Erythroblast (primary cell): ENCODE measurements around the gene CD226.

Source experiments
- GATA1 ChIP-seq: IDR thresholded peaks from 2 replicates; pipeline ENCODE4 v1.6.1; 2011; ENCODE audit warnings: low read depth, mild to moderate bottlenecking, control low read depth, low read length, moderate library complexity
- POLR2A ChIP-seq: IDR thresholded peaks from 2 replicates; pipeline ENCODE4 v1.6.1; 2011; ENCODE audit warnings: mild to moderate bottlenecking, low read length

- TF ChIP-seq POLR2A = no peak
- no peak for TF ChIP-seq GATA1
Measured at GRCh38 chr18:69840445-69840844, 107.2 kb downstream of the CD226 start.
